SKM-1 treated with dmso at 0.1 percent for 144 hours (cell line): ENCODE results near the gene FOXP1.

Source experiments
- DNase-seq: peaks from one replicate; lab custom pipeline; 2025; ENCODE audit not compliant: unreplicated experiment; lab: John Stamatoyannopoulos, UW

Gene FOXP1

DNA sequence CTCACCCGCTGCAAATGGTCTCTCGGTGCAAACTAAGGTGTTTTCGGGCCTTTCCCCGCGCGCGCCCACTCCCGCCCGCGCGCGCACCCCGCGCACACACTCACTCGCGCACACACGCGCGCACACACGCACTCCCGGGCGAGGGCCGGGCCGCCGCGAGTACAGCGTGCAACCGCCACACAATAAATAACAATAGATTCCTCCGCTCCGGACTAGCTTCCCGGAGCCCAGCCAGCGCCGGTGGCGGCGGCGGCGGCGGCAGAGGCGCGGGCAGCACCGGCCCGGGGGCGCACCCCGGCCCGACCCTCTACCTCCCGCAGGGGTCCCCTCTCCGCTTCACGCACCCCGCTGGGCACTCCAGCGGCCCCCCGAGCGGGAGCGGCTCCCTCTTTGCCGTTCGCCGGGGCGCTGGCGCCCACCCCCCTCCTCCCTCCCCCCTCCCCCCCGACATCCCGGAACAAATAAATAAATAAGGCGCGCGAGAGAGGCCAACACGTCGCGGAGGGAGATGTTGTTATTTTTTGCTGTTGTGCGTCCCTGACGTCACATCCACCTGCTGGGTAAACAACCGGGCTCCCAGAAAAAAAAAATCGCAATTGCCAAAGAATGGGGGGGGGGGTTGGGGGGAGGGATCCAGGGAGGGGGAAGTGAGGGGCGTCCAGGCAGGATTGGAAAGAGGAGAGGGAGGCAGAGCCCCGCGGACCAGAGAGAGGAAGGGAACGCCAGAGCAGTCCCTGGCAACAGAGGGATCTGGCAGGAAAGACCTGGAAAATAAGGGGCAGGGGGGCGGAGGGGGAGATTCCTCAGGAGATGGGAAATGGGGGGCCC lies at the start of gene FOXP1:
FOXP1 (minus strand) TSS at position 163 of the 828 bp plus-strand sequence. CDS start 385,347 bp downstream, outside the sequence.
- DNase-seq: peak; percentile 29

- DNase-seq: peak; percentile 81
These were observed 46.2 kb upstream of the FOXP1 start for GRCh38 chr3:71629711-71630110.

DNA sequence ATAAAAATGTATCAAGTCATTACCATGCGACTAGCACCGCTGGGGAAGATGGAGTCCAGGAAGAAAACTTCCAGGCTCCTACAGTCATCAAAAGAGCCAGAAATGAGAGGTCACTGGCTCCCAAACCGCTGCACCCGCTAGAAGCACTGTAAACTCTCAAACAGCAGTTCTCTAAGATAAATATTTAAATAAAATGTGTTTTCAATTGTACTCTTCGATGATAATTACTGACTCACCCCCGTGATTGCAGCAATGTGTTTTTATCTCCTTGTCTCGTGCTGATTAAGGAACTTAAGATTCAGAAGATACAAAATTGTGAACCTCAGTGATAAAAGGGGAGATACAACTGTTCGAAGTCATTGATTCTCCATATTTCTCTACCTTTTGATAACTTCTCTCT lies 45.8 kb upstream of the FOXP1 start:
- no peak for DNase-seq

DNA sequence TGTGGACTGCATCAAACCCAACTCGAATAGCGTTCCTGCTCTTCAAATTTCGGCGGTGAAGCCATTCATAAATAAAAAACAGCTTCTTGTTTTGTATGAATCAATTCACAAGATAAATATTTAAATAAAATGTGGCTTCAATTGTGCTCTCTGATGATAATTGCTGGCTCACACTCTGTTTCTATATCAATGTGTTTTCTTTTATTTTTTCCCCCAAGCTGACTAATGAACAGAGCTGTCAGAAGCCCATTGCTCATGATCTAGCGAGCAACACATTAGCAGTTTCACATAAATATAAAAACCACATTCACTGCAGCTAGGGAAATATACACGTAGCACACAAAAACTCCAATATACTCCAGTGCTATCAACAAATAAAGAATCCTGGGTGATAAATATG lies 45.0 kb upstream of the FOXP1 start:
- no peak for DNase-seq

- no peak for DNase-seq
These were observed 42.1 kb upstream of the FOXP1 start for GRCh38 chr3:71625676-71626075.

GRCh38 chr3:71621825-71622537 lies 38.5 kb upstream of the FOXP1 start:
- no peak for DNase-seq

- no peak for DNase-seq
These were observed 35.0 kb upstream of the FOXP1 start for GRCh38 chr3:71618538-71618937.

GRCh38 chr3:71616571-71617021 lies 33.1 kb upstream of the FOXP1 start:
- DNase-seq: no peak

DNA sequence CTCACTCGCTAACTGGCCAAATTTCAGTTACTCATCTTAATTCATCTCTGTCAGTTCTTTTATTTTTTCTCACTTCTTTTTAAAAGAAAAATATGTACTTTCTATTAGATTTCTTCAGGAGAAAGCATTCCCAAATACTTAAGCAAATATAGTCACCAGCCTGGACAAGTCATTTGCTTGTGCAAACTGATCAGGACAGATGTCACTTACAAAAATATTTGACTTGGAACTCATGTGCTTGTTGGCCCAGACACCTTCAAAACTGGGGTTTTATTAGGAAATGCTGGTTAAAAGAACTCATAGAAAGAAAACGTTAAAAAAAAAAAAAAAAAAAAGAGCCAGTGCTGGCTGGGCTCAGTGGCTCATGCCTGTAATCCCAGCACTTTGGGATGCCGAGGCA lies 31.3 kb upstream of the FOXP1 start:
- no peak for DNase-seq

- DNase-seq: no peak
These were observed 30.9 kb upstream of the FOXP1 start for GRCh38 chr3:71614426-71614825.

- no peak for DNase-seq
These were observed 27.6 kb upstream of the FOXP1 start for GRCh38 chr3:71611099-71611498.

DNA sequence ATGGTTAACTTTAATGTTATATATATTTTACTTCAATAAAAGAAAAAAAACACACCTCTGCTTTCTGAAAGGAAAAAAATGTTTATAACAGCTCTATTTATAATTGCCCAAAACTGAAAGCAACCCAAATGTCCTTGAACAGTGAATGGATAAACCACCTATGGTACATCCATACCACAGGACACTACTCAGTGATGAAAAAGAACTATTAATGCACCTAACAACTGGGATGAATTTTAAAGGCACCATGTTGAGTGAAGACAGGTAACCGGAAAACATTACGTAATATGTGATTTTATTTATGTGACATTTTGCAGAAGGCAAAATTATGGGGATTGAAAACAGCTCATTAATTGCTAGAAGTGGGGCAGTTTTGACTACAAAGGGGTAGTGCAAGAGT lies 23.8 kb upstream of the FOXP1 start:
- no peak for DNase-seq

- no peak for DNase-seq
These were observed 23.1 kb upstream of the FOXP1 start for GRCh38 chr3:71606582-71606981.

DNA sequence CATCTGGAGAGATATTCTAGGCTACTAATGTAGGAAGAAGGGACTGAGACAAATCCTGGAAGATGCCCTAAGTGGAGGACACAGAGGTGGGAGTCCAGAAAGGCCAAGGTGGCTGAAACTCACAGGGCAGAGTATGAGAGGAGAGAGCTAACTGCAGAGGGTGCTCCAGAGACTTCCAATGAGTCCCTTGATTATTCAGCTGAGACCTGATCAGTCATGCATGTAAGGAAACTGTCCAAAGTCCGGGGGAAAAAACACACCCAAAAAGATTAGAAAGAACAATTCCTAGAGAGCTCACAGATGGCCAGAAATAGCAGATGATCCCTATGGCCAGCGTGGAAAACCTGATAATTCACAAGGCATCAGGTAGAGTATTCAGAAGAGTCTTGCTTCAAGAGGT lies 18.7 kb upstream of the FOXP1 start:
- DNase-seq: no peak

- DNase-seq: no peak
These were observed 18.3 kb upstream of the FOXP1 start for GRCh38 chr3:71601811-71602210.

DNA sequence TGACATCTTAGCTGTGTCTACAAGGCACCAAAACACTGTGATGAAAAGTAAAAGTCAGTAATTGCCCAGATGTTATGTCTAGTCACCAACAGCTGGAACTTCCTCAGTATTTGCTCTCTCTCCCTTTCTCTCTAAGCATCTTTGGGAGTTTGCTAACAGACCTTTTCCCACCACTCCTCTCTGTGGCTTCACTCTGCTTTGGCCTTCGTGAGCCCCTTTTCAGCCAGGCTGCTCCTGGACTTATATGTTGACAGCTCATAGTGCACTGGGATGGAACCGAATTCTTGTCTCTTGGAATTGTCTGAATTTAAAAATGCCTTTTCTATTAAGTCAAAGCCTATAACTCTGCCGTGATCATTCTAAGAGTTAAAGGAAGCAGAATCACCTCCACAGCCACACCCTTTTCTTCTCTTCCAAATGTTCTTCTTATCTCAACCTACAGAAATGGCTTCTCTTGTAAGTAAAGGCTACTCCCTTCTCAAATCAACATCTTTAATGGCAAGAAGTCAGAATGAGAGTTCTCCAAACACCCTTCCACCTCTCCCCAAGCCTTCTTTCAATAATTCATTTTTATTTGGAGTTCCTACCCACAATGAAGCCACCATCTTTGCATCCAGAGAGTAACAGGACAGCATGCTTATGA lies 17.2 kb upstream of the FOXP1 start:
- DNase-seq: no peak

DNA sequence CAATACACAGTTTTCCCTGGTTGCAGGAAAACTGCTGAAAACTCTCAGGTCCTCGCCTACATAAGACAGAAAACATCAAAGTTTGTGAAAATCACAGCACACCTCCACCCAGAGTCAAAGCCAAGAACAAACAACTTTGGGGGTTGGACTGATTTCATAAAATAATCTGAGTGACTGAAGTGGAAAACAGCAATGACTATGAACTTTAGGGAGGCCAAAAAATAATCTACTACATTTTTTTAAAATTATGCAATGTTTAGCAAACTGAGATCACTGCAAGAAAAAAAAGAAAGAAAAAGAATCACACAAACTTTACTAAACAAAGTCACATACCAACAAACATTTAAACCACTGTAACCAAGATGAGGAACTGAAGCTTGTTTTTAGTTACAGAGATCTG lies 15.9 kb upstream of the FOXP1 start:
- DNase-seq: no peak

- no peak for DNase-seq
These were observed 14.8 kb upstream of the FOXP1 start for GRCh38 chr3:71598292-71598691.

DNA sequence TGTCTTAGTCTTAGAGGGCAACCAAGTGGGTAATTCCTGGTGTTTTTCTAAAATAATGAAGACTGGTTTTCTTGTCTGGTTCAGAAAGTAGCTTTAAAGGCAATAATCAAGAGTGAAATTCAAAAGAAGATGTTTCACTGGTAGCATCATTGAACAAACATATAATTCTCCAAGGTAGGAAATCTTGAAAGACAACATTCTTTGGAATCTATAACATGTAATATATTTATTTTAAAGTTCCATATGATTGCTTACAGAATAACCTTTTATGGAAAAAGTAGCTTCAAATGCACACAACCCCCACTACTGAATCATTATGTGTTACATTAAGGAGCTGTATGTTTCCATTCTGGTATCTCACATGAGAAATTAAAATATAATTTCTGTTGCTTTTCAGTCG lies 13.8 kb upstream of the FOXP1 start:
- DNase-seq: no peak

- no peak for DNase-seq
These were observed 9.6 kb upstream of the FOXP1 start for GRCh38 chr3:71593106-71593505.

DNA sequence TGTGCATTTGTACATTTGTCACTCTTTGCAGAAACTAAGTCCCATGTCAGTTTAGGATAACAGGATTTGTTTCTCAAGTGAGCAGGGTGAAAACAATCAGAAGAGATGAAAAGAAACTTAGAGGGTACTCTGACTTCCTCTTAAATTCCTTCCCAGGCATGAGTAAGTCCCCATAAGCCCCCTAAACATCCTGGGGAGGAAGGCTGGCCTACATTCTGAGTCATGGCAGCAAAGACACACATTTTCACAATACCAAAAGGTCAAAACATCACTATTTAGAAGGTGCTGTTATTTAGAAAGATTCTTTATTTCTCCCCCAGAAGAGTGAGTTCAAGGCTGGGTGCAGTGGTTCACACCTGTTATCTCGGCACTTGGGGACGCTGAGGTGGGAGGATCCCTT lies 7.6 kb upstream of the FOXP1 start:
- no peak for DNase-seq

- DNase-seq: no peak
These were observed 5.6 kb upstream of the FOXP1 start for GRCh38 chr3:71589132-71589531.
